Measurements from ENCODE around the gene ZMYM2. TPM values are rescaled to one million over a fixed set of nuclear protein-coding genes. Genes with fewer than 3 reads are reported as not detected.

The ZMYM2 gene
- total and polyA plus RNA-seq, 2 of the 13 experiments (the other 11 are each of a cell fraction or from before 2014, with no cell fraction given), result 22.4 to 40.8 TPM

GRCh38 chr13:20136781-20137703 lies 178.5 kb downstream of the ZMYM2 start (continued):
- TF ChIP-seq HNRNPL (IDR thresholded peaks at IDR 0.05; ENCODE audit: low read depth, low read length) (0 out of 2 replicates have a peak, but pooled peaks have one; percentile 33), ZNF781 (CRISPR knock-in tag; IDR thresholded peaks at IDR 0.05; ENCODE audit: borderline replicate concordance, not compliant biosample characterization) (no peak)

GRCh38 chr13:20137875-20138274 lies 179.3 kb downstream of the ZMYM2 start:
- no peak for TF ChIP-seq ATF5 (CRISPR knock-in tag; IDR thresholded peaks at IDR 0.05; ENCODE audit: low read depth)
- no peak for TF ChIP-seq RARG (CRISPR knock-in tag; IDR thresholded peaks at IDR 0.05; ENCODE audit: low read depth)
- TF ChIP-seq TEAD3 (CRISPR knock-in tag; optimal IDR thresholded peaks at IDR 0.05; ENCODE audit: borderline replicate concordance), result no peak
- TF ChIP-seq KDM4B (CRISPR knock-in tag; IDR thresholded peaks at IDR 0.05), result no peak
- TF ChIP-seq ZNF230 (CRISPR knock-in tag; IDR thresholded peaks at IDR 0.05), result no peak
- TF ChIP-seq NCOA5 (CRISPR knock-in tag; IDR thresholded peaks at IDR 0.05), result no peak
- ChIA-PET CTCF (ENCODE audit: low intra/inter-chr PET ratio, low total read pairs) (no interaction called here), POLR2A (no interaction called here)
- H3K79me2 ChIP-seq (ENCODE audit: insufficient read depth, low read length), result no peaks in the 10 kb centered on the region
- H3K9me3 ChIP-seq (ENCODE audit: low read length), result no peaks in the 10 kb centered on the region
- ATAC-seq (no peak), FAIRE-seq (no peak), DNase-seq (ENCODE audit: low spot score) (no peak)
- no peak overlapping the region for H2AFZ ChIP-seq (ENCODE audit: low read length)
- intact Hi-C loops (cut with micrococcal nuclease; ENCODE audit: unreplicated experiment), result loop anchor here (2.0 kb wide), 1 partner anchor 25 kb away; no protein-coding TSS in a partner anchor
- no peaks in the 10 kb centered on the region for H4K20me1 ChIP-seq (ENCODE audit: insufficient read depth, low read length)
- peaks cover 11% of the 10 kb centered on the region for H3K4me1 ChIP-seq (ENCODE audit: insufficient read depth, low read length)
- in situ Hi-C loops (cut with HindIII; ENCODE audit: extremely low pct_ligation_motif_present, low pct_unique_long_range_greater_than_20kb), result no loop called here
- H3K9ac ChIP-seq (ENCODE audit: insufficient read depth, low read depth, low read length), result no peak overlapping the region
- BruUV-seq (replicated peaks), result no TSS peak
- 71% methylated on average over 2 of the region's 2 CpGs for WGBS (ENCODE audit: low lambda C conversion rate)
- no peak overlapping the region for H3K4me2 ChIP-seq (ENCODE audit: low read depth, low read length)
- H3K27ac ChIP-seq (ENCODE audit: extremely low read length, insufficient read depth, low read length), result no peak overlapping the region
- H3K27me3 ChIP-seq (ENCODE audit: control insufficient read depth in 1 of 2, insufficient read depth in 2 of 2, low read length in 2 of 2), result peaks cover 0 to 11% of the 10 kb centered on the region in 2 experiments; a peak in 4 of 5 replicates
- H3K4me3 ChIP-seq (replicated peaks in 1 of 3; ENCODE audit: insufficient read depth in 1 of 3, low read depth in 2 of 3, low read length in 3 of 3), result no peak overlapping the region
- H3K36me3 ChIP-seq (replicated peaks in 1 of 2; ENCODE audit: control insufficient read depth in 1 of 2, insufficient read depth in 2 of 2, low read length in 2 of 2), result no peaks in the 10 kb centered on the region
